Kidney tubule cell (primary cell): ENCODE results near the gene DHX35.
A peak's percentile ranks its signal among the peaks of the same experiment; 100 is the strongest.
"Not testable (repeated sequence)": the region's sequence is repeated elsewhere in the genome, so short reads cannot be mapped to it uniquely, and the experiment has no call there.

Experiments
- DNase-seq: peaks from one replicate; pipeline ENCODE4 v3.0.0-alpha.2; 2018; ENCODE audit warnings: low spot score

The DHX35 gene

DNA sequence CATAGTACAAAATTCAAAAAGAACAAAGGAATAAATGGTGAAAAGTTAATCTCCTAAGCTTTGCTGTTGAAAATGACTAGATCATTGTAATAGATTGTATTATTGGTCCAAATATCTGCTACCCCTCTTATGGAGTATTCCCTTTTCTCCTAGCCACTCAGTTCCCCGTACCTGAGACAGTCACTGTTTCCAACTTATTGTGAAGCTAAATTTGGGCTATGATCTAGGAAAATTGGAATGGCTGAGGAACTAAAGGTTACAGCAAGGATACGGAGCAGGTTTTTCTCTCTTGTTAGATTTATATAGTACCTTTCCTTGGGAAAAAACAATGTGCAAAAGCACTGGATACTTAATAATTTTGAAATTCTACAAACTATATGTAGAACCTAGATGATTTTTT, 17.3 kb downstream of the DHX35 start:
- no peak for DNase-seq

DNA sequence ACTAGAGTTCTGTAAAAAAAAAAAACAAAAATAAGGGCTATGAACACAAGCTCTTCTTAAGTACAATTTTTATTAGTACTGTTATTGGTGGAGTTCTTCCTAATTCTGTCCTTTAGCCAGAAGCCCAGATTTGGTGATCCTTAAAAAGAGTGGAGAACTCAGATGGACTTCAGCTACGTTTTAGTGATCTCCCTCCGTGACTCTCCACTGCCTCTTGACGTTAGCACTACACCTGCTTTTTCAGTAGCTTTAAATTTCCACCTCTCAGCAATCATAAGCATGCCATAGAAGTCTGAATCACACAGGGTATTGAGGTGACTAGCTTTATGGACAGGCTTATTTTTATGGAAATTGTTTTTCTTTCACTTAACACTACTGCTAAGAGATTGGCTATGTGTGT, 17.7 kb downstream of the DHX35 start:
- no peak for DNase-seq

DNA sequence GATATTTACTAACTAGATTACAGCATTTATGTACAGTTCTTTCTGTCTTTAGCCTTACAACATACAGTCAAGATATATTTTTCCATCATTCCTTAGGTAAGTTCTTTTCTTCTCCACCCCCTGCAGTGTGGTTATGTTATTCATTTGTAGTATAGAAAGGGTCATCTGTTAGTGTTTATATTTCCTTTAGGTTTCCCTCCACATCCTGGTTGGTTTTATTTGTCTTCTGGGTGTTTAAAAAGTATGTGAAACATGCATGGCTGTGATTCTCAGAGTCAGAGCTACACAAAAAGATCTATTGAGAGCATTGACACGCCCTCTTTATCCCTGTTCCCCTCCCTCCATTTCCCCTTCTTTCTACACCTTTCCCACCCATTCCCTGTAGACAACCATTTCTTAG, 20.1 kb downstream of the DHX35 start:
- no peak for DNase-seq

DNA sequence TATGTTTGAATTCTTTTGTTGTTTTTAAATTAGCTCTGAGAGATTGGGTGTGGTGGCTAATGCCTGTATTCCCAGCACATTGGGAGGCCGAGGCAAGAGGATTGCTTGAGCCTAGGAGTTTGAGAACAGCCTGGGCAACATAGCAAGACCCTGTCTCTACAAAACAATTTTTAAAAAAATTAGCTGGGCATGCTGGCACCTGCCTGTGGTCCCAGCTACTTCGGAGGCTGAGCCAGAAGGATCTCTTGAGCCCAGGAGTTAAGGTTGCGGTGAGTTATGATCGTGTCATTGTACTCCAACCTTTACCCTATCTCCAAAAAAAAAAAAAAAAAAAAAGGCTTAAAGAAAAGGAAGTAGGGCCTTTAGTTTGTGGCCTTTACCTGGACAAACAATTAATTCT, 22.9 kb downstream of the DHX35 start:
- peak; percentile 37 for DNase-seq

DNA sequence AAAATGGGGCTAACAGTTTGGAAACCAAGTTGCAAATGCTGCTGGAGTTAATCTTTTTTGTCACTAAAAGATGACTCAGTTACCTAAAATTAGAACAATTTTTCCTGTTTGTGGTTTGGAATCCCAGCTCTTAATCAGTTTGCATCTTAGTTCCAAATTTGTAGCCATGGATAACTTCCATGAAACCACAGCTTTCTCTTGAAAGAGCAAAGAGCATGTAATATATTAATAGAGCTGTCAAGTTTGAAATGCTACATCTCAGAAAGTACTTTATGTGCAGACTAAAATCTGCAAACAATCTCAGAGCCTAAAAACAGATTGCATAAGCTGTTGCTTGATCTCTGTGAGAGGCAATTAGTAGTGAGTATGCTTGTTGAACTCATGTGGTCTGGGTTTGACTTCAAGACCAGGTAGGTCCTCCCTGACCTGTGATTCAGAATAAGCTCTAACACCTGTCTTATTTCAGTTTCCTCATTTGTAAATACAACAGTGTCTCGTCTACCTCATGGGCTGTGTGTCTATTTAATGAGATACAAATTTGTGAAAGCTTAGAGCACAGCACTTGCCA, 23.5 kb downstream of the DHX35 start:
- DNase-seq: peak; percentile 81

DNA sequence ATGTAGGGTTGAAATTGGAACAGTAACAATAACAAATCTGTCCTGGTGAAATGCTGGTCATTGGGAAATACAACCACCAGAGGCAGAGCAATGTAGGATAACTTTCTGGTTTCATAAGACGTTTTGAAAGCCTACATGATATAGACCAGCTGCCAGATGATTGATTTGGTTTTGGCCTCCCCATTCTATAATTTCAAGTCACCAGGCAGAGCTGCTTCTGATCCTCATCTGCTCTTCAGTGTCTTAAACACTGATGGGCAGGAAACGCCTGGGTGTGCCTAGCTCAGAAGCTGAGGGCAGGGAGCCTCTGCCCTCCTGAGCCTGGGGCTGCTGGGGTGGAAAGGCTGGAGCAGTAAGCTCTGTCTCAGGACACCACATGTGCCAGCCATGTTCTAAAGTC, 24.5 kb downstream of the DHX35 start:
- DNase-seq: no peak

DNA sequence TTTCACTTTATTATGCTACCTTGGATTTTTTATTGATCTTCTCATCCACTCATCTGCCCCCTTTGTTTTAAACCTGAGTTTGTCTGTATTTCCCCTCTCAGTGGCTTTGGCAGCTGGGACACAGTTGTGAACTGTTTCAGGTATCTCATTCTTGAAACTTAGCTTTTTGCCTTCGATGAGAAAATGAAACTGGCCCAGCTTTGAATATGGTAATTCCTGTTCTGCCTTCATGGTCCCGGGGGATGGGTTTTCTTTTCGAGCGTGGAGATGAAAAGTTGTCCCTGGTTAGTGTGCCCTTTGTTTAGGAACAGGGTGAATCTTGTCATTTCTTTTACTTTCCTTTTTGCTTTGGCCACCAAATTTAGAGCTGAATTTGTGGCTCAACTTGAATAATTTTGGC, 25.6 kb downstream of the DHX35 start:
- no peak for DNase-seq

DNA sequence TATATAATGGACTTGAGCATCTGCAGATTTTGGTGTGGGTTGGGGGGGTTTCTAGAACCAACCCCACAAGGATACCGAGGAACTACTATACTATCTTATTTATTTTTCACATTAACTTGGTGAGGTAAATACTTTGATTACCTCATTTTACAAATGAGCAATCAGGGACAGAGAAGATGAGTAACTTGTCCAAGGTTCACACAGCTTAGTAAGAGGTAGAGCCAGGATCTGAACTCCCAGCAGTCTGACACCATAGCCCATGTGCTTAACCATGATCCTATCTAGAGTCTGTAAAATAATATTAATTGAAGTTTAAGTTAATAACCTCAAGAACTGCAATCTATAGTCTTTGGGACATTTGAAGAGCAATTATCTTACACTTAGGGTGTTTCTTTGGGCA, 28.6 kb downstream of the DHX35 start:
- DNase-seq: no peak

DNA sequence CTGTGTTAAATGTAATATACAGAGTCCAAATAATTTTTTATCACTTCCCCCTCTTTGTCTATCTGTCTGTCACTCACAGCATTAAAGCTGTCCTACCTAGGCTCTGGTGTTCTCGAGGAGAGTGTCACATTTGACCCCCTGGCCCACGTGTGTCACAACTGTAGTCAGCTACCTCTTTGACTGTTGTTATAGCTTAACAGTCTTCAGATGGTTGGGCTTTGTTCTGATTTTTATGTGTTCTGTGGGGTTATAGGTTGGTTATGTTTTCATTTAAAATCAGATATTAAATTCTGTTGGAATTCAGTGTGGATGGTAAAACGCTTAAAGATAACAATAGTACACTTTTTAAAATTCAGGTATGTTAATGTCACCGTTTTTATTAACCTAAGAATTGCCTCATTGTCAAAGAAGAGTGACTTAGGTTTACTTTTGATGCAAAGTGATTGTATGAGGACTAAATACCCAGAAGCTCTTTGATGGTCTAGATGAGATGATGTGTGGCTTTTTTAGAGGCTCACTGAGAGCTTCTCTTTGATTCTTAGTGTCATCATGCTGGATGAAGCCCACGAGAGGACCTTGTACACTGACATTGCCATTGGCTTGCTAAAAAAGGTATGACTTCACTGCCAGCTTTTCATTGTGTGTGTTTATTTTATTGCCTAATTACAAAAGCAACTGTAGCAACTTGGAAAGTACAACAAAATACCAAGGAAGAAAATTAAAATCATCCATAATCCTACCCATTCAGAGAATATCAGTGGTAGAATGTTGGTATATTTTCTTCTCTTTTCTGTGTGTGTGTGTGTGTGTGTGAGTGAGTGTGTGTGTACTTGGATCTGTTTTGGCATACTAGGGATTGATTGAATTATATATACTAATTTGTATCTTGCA, 29.9 kb downstream of the DHX35 start:
- no peak for DNase-seq

DNA sequence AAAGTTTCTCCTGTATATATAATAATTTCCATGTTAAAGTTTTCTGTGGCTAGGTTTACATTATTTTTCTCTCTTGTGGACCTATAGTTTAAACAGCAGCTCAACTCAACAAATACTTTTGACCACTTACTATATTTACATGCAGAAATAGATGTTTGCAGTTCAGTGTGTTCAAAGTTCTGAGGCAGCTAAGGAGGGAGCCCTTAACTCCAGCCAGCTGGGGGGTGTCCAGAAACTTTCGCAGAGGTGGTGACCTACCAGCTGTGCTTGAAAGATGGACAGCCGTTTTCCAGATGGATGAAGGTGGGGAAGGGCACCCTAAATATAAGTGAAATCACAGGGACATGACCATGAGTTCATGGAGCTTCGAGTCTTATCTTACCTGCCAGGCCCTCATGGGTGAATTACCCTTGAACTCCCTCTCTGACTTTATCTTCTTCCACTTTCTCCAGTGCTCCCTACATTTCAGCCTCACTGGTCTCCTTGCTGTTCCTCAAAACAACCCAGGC, 33.4 kb downstream of the DHX35 start:
- DNase-seq: no peak

DNA sequence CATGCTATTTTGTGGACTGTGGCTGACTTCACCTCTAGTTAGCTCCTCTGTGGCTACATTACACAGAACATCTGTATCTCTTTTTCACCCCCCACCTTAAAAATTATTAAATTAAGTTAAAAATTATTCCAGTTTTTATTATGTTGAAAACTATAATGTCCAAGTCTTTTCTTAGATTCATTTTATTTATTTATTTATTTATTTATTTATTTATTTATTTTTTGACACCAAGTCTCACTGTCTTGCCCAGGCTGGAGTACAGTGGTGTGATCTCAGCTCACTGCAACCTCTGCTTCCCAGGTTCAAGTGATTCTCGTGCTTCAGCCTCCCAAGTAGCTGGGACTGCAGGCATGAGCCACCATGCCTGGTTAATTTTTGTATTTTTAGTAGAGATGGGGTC, 34.7 kb downstream of the DHX35 start:
- DNase-seq: not testable (repeated sequence)

DNA sequence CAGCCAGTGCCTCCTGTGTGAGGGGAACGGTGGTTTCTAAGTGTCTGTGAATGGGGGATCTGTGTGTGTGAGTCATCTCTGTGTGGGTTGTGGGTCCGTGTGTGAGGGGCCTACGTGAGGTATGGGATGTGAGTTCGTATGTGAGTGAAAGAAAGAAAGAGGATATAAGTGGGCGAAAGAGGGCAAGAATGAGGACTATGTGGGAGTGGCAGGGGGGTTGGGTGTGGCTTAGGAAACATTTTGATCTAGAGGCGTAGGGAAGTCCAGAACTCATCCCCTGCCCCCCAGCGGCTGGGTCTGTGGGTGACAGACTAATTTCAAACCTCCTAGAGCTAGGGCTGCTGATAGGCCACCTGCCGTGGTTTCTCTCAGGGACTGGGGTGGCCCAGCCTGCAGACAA, 35.5 kb downstream of the DHX35 start:
- DNase-seq: no peak

DNA sequence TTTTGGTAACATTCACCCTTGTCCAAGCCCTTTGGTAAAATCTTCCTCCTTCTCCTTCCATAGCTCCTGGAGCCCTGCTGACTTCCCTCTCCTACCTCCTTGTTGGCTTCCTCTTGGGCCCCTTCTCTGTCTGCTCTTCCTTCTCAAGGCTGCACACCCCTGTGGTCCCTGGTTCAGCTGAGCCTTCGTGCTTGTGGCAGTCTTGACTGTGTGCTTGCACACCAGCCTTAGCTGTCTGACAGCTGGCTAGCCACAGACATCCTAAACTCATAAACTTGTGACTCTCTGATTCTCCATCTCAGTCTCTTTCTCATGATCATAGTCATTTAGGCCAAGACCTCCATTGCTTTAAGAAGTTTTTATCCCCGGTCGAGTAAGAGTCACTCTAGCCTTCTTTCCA, 37.1 kb downstream of the DHX35 start:
- DNase-seq: no peak

DNA sequence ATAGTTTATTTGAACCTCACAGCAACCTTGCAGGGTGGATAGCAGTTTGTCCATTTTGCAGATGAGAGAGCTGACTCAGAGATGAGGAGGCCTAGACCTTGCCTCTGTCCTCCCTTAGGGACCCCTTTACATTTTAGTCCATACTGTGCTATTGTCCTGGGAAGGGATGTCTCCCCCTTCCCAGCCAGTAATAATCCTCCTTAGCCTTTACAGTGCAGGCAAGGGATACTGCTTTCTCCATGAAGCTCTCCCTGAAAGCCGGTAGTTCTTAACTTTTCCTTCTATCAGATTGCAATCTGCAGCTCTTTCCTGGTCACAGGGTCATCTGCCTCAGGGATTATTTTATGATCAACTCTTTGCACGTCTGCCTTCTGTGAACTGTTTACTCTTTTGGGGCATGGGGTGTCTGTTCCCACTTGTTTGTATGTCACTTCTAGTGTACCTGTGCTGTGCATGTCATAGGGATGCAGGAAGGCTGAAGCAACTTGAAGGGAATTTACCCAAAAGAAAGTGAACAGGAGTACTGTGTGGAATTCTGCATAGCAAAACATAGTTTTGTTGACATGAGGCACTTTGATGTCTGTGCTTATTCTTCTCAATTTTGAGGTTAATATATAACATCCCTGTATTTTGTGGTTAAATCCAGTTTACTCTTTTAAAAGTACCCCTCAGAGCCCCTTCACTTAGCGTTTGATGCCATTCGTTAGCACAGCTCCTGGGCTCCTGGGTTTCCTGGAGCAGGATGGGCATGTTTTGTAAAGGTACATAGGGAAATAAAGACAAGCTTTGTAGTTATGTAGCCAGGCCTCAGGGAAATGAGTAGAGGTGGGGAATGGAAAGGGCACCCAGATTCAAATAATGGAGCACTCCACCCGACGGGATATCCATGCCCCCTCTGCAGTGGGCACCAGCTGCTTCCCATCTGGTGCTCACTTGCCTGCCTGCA, 38.1 kb downstream of the DHX35 start:
- DNase-seq: no peak

DNA sequence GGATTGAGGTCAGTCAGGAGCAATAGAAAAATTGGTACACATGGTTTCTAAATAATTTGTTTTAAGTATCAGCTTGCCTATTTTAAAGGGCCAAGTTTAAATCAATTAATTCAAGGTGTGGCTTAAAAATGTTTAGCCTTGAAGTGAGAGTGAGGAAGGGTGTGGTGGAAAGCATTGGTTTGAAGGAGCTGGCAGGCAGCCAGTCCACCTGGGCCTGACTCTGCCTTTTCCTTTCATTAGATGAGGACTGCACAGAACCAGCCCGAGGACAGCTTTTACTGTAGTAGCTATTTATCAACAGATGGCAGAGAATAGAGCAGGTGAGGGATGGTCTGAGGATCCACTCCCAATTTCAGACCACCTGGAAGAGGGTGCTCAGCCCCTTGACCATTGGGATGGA, 42.4 kb downstream of the DHX35 start:
- DNase-seq: no peak

DNA sequence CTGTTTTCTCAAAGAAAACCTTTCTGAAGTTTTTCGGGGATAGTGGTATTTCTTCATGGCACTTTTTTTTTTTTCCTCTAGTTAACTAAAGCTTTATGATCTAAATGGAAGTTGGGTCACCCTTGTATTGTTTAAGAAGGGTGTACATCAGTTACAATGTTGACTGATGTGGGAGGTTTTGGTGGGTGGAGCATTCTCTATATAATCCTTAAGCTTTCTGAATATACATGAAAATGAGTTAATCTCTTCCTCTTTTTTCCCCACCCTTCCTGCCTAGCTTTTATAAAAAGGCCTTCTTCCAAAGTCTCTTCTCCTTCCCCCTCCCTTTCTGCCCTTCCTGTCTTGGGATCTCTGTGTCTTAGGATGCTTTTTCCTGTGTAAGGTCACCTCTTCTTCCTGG, 47.2 kb downstream of the DHX35 start:
- no peak for DNase-seq

DNA sequence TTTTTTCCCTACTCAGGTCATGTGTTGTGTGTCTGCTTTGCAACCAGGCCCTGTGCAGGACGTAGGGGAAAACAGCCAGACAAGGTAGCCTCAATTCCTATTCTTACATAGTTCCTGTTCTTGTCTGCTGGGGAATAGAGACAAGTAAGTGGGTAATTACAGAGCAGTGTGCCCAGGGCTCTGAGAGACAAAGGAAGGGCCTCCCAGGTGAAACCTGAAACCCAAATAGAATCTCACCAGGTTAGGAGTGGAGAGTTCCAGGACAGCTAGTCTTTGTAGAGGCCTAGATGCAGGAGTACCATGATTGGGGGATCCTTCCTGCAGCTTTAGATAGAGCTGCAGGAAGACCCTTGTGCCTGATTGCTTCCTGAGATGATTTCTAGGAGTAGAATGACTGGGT, 48.4 kb downstream of the DHX35 start:
- no peak for DNase-seq

DNA sequence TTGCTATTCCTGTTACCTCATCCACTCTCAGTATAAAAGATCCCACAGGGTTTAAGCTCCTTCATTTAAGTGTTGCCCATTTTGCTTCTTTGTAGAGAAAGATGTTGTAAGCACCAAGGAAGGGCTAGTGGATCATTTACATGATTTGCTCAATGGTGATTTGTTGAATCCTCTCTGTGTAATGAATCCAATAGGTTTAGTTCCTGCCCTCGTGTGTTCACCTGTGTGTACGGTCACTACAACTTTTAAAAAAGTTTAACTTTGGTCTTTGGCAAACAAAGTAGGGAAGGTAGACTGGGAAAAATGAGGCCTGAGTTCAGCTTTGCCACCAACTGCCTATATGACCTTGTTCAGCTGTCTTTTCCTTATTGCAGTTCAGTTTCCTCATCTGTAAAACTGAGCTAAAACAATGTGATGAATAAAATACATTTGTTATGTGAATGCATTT, 51.5 kb downstream of the DHX35 start:
- peak; percentile 2 for DNase-seq

DNA sequence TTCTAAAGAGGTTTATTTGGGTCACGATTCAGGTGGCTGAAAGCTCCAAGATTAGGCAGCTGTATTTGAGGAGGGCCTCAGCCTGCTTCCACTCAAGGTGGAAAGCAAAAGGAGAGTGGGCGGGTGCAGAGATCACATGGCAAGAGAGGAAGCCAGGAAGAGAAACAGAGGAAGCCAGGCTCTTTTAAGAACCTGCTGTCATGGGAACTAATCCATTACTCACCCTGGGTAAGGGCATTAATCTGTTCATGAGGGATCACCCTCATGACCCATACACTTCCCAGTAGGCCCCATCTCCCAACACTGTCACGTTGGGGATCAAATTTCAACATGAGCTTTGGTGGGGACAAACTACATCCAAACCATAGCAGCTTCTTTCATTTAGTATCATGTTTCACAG, 53.9 kb downstream of the DHX35 start:
- DNase-seq: peak; percentile 3

DNA sequence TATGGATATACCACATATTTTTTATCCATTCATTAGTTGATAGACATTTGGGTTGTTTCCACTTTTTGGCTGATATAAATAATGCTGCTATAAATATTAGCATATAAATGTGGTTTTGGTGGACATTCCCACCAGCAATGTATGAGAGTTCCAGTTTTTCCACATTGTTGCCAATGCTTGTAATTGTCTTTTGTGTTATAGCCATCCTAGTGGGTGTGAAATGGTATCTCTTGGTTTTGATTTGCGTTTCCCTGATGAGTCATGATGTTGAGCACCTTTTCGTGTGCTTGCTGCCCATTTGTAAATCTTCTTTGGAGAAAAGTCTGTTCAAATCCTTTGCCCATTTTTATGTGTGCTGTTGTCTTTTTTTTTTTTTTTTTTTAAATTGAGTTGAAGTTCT, 54.4 kb downstream of the DHX35 start:
- DNase-seq: no peak

DNA sequence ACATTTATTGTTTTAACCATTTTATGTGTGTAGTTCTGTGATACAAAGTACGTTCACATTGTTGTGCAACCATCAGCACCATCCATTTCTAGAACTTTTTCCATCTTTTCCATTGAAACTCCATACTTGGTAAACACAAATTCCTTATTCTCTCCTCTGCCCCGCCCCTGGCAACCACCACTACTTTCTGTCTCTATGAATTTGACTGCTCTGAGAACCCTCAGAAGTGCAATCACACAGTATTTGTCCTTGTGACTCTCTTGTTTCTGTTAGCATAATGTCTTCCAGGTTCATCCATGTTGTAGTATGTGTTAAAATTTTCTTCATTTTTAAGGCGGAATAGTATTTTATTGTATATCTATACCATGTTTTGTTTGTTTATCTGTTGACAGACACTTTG, 56.9 kb downstream of the DHX35 start:
- DNase-seq: no peak

DNA sequence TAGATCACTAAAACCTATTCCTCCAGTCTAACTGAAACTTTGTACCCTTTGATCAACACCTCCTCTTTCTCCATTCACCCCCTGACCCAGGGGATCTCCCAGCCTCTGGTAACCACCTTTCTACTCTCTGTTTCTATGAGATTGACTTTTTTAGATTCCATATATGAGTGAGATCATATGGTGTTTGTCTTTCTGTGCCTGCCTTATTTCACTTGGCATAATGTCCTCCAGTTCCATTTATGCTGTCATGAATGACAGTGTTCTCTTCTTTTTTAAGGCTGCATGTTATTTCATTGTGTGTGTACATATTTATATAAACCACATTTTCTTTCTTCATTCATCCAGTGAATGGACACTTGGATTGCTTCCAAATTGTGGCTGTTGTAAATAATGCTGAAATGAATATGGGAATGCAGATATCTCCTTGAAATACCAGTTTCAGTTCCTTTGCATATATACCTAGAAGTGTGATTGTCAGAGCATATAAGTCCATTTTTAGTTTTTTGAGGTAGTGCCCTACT, 57.7 kb downstream of the DHX35 start:
- no peak for DNase-seq
